T-helper 1 cell treated with Interleukin-12 subunit alpha and Interleukin-12 subunit beta and Interleukin-4 antibody, amounts not matched to agents 30 ng/mL and 1 ng/mL, for 36 hours (primary cell): ENCODE data around the gene SH3TC1. TPM values are rescaled to one million over a fixed set of nuclear protein-coding genes. Genes with fewer than 3 reads are reported as not detected.

Source experiments
- intact Hi-C: fragments of 100-400 bp; cut with micrococcal nuclease; formaldehyde crosslinking; loops from one replicate; pipeline ENCODE4 v1.15.1; 2024
- total RNA-seq: library from RNA; stranded (reverse); gene quantifications from 2 replicates; pipeline ENCODE4 v1.2.3, GENCODE V29; 2022

SH3TC1 gene
- total RNA-seq, 1 donor from 2014 or later = 57.3 TPM

- intact Hi-C loops = loop anchor here (2.0 kb wide), 2 partner anchors 28 to 70 kb away; partner anchors contain the start of gene ABLIM2
These were observed 29.5 kb downstream of the SH3TC1 start for GRCh38 chr4:8228319-8229250.

DNA sequence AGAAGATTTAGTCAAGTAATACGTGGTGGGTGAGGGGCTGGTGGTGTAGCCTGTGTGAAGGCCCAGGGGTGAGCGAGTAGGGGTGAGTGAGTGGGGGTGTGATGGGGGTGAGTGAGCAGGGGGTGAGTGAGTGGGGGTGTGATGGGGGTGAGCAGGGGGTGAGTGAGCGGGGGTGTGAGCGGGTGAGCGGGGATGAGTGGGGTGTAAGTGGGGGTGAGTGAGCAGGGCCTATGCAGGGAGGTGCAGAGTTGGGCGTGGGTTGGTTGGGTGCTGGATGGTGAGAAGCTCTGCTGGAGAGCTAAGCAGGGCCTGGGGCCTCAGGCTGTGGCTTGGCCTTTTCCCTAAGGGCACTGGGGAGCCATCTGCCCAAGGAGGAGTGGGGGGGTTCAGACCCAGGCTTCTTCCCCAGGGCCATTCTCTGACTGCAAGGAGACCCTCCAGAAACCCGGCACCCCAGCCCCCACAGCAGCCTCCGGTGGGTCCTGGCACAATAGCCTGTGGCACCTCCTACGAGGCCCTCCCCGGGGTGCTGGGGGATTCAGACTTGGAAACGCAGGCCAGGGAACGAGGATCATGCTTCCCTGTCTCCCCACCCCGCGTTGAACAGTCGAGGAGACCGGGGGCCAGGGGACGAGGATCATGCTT, 30.4 kb downstream of the SH3TC1 start:
- intact Hi-C loops = loop anchor here (2.0 kb wide), 2 partner anchors 29 to 71 kb away; partner anchors contain the start of gene ABLIM2

- intact Hi-C loops = no loop called here
These were observed 30.9 kb downstream of the SH3TC1 start for GRCh38 chr4:8230033-8230432.

DNA sequence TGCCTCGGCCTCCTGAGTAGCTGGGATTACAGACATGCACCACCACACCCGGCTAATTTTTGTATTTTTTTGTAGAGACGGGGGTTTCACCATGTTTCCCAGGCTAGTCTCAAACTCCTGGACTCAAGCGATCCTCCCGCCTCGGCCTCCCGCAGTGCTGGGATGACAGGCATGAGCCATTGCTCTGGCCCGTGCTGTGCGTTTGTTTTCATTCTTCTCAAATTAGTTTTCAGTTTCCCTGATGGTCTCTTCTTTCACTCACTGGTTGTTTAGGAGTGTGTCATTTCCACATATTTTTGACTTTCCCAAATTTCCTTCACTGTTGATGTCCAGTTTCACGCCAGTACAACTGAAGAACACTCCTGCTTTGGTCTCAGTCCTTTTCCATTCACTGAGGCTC, 31.8 kb downstream of the SH3TC1 start:
- intact Hi-C loops = no loop called here

- intact Hi-C loops = no loop called here
These were observed 32.5 kb downstream of the SH3TC1 start for GRCh38 chr4:8231551-8232049.

DNA sequence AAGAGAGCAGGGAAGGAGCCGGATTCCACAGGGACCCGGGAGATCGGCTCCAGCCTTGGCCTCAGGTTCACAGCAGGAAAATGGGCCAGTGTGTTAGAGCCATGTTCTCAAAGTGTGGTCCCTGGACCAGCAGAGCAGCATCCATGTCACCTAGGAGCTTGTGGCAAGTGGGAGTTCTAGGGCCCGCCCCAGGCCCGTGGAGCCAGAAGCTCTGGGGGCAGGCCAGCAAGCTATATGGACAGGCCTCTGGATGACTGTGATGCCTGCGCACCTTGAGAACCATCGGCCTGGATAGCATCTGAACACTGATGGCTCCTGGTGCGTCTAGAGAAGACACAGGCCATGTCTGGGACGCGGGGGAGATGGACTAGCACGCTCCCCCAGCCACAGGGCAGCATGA, 33.7 kb downstream of the SH3TC1 start:
- intact Hi-C loops = no loop called here

DNA sequence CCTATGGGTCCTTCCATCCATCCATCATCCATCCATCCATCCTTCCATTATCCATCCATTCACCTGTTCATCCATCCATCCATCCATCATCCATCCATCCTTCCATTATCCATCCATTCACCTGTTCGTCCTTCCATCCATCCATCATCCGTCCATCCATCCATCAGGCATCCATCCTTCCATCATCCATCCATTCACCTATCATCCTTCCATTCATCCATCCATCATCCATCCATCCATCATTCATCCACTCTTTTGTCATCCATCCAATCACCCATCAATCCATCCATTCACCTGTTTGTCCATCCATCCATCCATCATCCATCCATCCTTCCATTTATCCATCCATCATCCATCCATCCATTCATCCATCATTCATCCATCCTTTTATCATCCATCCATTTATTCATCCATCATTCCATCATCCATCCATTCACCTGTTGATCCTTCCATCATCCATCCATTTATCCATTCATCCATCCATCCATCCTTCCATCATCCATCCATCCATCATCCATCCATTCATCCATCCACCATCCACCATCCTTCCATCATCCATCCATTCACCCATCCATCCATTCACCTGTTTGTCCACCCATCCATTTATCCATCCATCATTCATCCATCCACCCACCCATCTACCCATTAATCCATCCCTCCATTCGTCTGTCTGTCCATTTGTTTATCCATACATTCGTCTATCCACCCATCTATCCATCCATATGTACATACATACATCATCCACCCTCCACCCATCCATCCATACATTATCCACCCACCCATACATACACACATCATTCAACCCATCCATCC, 34.8 kb downstream of the SH3TC1 start:
- intact Hi-C loops = no loop called here

DNA sequence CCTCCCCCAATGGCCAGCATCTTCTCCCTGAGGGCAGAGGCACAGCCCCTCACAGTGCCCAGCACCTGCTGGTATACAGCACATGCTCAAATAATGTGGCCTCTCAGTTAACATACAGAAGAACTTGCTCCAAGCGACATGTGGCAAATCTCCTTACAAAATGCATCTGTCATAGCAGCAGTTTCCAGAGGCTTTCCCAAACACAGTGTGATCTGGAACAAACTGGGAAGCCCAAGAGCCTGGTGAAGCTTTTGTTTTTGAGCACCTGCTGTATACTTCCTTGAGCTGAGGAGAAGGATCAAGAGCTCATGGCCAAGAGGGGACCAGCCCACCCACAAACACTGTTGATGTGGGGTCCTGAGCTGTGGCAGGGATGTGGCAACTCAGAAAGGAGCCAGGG, 35.6 kb downstream of the SH3TC1 start:
- intact Hi-C loops = no loop called here

DNA sequence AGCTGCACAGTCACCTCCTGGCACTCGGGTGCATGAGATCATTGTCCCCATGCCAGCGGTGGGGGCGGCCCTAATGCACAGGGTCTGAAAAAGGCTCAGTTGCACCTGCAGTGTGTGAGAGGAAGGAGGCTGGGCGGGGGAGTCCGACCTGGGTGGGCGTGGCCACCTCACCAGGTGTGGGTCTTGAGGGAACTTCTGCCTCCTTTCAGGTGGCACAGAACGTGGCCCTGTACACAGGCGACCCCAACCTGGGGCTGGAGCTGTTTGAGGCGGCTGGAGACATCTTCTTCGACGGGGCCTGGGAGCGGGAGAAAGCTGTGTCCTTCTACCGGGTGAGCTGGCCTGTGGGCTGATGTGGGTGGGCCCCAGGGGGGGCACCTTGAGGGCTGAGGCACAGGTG, 36.1 kb downstream of the SH3TC1 start:
- intact Hi-C loops = no loop called here

DNA sequence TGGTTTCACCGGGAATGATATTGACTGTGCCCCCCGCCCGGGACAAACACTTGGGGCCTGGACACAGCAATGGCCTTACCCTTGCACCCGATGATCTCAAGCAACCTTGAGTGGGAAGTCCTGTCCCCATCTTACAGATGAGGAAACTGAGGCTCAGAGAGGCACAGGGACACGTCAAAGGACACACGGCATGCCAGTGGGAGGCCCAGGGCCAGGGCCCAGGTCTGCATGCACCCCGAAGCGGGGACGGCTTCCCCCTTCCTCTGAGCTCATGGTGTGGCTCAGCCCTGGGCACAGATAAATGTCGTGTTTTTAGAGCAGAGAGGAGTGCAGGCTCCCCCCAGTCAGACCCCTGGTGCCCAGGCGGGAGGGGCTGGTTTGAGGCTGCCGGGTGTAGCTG, 36.6 kb downstream of the SH3TC1 start:
- intact Hi-C loops = no loop called here

DNA sequence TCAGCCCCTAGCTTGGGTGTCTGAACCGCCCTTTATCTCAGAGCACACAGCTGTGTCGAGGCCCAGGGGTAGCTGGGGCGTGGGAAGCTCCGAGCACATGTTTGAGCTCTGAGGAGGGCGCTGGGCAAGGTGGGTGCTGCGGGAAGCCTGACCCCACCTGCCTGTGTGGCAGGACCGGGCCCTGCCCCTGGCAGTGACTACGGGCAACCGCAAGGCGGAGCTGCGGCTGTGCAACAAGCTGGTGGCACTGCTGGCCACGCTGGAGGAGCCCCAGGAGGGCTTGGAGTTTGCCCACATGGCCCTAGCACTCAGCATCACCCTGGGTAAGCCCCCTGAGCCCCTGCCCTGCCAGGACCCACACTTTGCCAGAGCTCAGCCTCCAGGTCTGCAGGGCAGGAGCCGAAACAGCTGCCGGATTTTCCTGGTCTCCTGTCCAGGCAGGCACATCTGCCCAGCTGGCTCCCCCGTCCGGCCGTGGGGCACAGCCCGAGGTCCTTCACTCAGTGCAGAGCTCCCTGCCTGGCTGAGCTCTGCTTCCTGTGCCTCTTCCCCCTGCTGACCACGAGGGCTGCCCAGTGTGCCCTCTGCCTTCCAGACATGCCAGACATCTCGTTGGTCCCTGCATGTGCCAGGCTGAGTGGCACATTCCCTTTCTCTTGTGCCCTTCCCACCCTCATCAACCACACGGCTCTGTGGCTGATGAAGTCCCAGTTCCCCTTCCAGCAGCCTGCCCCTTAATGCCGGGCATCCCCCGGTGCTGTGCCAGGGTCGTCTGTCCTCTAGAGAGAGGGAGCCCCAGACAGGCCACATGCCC, 37.2 kb downstream of the SH3TC1 start:
- intact Hi-C loops = no loop called here

- intact Hi-C loops = no loop called here
These were observed 37.8 kb downstream of the SH3TC1 start for GRCh38 chr4:8236920-8237195.

DNA sequence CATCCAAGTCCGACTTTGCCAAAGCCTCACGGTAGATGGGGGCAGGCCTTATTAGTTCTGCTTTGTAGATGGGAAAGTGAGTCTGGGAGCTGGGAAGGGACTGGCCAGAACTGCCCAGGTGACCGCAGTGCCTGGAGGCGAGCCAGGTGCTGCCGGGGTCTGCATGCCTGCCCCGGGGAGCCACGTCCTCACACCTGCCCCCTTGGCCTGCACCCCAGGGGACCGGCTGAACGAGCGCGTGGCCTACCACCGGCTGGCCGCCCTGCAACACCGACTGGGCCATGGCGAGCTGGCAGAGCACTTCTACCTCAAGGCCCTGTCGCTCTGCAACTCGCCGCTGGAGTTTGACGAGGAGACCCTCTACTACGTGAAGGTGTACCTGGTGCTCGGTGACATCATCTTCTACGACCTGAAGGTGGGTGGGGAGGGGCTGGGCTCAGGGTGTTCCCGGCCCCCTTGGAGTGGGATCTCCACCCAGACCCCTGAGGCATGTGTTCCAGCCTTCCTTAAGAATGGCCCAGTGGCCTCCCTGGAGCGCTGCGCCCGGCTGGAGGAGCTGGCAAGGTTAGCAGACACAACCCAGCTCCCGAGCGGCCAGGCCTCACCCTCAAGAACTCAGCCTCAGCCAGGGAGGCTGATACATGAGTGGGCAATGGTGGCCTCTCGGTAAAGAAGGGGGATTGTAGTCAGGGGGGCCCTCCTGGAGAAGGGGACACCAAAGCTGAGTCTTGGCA, 38.3 kb downstream of the SH3TC1 start:
- intact Hi-C loops = no loop called here

DNA sequence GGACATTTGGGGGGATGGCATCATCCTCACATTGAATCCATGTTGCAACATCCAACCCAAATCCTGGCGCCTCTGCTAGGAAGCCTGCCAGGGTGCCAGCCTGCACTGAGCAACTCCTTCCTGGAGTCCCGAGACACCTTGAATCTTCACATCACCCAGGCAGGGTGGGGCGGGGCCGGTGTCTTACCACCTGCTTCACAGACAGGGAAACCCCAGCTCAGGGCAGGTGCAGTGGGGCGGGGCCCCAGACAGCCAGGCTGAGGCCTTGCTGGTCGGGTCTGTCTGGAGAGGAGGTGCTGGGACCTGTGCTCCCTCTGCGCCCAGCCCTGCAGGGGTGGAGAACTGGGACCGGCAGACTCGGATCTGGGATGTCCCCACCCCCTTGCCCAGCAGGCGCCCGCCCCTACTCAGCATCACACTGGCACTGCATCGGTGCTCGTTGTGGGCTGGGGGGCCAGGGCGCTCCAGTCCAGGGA, 39.0 kb downstream of the SH3TC1 start:
- intact Hi-C loops = no loop called here

GRCh38 chr4:8238515-8239053, 39.5 kb downstream of the SH3TC1 start:
- intact Hi-C loops = no loop called here

GRCh38 chr4:8239226-8239625, 40.1 kb downstream of the SH3TC1 start:
- intact Hi-C loops = no loop called here

GRCh38 chr4:8239661-8240060, 40.6 kb downstream of the SH3TC1 start:
- intact Hi-C loops = loop anchor here (5.0 kb wide), 2 partner anchors 42 to 353 kb away; partner anchors contain the start of genes CPZ and SH3TC1

GRCh38 chr4:8240211-8241041, 41.3 kb downstream of the SH3TC1 start:
- intact Hi-C loops = loop anchor here (5.0 kb wide), 2 partner anchors 43 to 352 kb away; partner anchors contain the start of genes CPZ and SH3TC1
